Measurements from ENCODE around the gene KLK3.
A peak's percentile ranks its signal among the peaks of the same experiment; 100 is the strongest.

Gene KLK3

GRCh38 chr19:50908336-50908735, 53.6 kb downstream of the KLK3 start:
- H3K27ac ChIP-seq (ENCODE audit: low read depth, low read length), result no peak overlapping the region
- H2BK15ac ChIP-seq (replicated peaks; ENCODE audit: low read depth), result no peak overlapping the region
- H3K4me2 ChIP-seq (ENCODE audit: low read length), result no peak overlapping the region
- H3K79me2 ChIP-seq (ENCODE audit: control insufficient read depth, insufficient read depth, low read length), result no peaks in the 10 kb centered on the region
- peaks cover 17% of the 10 kb centered on the region for H3K27me3 ChIP-seq (ENCODE audit: insufficient read depth, low read length, poor library complexity)
- DNase-seq, result no peak
- H2AK5ac ChIP-seq (ENCODE audit: low read length), result no peak overlapping the region
- no peak overlapping the region for H2BK5ac ChIP-seq (ENCODE audit: low read length)
- H4K5ac ChIP-seq (ENCODE audit: low read length), result no peak overlapping the region
- no peak overlapping the region for H3K4me3 ChIP-seq (ENCODE audit: low read length)
- WGBS (ENCODE audit: extremely low coverage, insufficient coverage, low lambda C conversion rate), result no CpG with 5 or more reads among the region's 25 CpGs
- H3K4ac ChIP-seq (ENCODE audit: low read depth, low read length), result no peak overlapping the region
- no peak overlapping the region for H3K23ac ChIP-seq (ENCODE audit: low read length)
- H4K8ac ChIP-seq (ENCODE audit: low read depth, low read length), result no peak overlapping the region
- no peak overlapping the region for H2BK120ac ChIP-seq (ENCODE audit: low read depth, low read length)
- no peaks in the 10 kb centered on the region for H3K79me1 ChIP-seq (ENCODE audit: low read length)
- no peaks in the 10 kb centered on the region for H3K4me1 ChIP-seq (ENCODE audit: control insufficient read depth, low read depth, low read length)
- H3K56ac ChIP-seq (ENCODE audit: low read length), result peak overlapping the region; percentile 25
- H3K36me3 ChIP-seq (ENCODE audit: control insufficient read depth, insufficient read depth, low read length), result no peaks in the 10 kb centered on the region
- H3K9ac ChIP-seq (ENCODE audit: low read length), result no peak overlapping the region
- H3K18ac ChIP-seq (ENCODE audit: low read length), result no peak overlapping the region

- DNase-seq, result peak; percentile 97
- peak overlapping the region; percentile 50 for H3K9ac ChIP-seq (ENCODE audit: low read length)
- H3K4me2 ChIP-seq (ENCODE audit: low read length), result peak overlapping the region; percentile 74
- no peak overlapping the region for H3K18ac ChIP-seq (ENCODE audit: low read length)
- no peaks in the 10 kb centered on the region for H3K79me1 ChIP-seq (ENCODE audit: low read length)
- no peak overlapping the region for H3K4ac ChIP-seq (ENCODE audit: low read depth, low read length)
- peaks cover 17% of the 10 kb centered on the region for H3K27me3 ChIP-seq (ENCODE audit: insufficient read depth, low read length, poor library complexity)
- no peak overlapping the region for H3K27ac ChIP-seq (ENCODE audit: low read depth, low read length)
- no CpG with 5 or more reads among the region's 36 CpGs for WGBS (ENCODE audit: extremely low coverage, insufficient coverage, low lambda C conversion rate)
- peak overlapping the region; percentile 73 for H3K56ac ChIP-seq (ENCODE audit: low read length)
- no peaks in the 10 kb centered on the region for H3K36me3 ChIP-seq (ENCODE audit: control insufficient read depth, insufficient read depth, low read length)
- H3K4me3 ChIP-seq (ENCODE audit: low read length), result peak overlapping the region; percentile 36
- H4K5ac ChIP-seq (ENCODE audit: low read length), result no peak overlapping the region
- H2BK120ac ChIP-seq (ENCODE audit: low read depth, low read length), result no peak overlapping the region
- no peaks in the 10 kb centered on the region for H3K4me1 ChIP-seq (ENCODE audit: control insufficient read depth, low read depth, low read length)
- no peak overlapping the region for H2BK15ac ChIP-seq (replicated peaks; ENCODE audit: low read depth)
- H2AK5ac ChIP-seq (ENCODE audit: low read length), result no peak overlapping the region
- no peak overlapping the region for H3K23ac ChIP-seq (ENCODE audit: low read length)
- H4K8ac ChIP-seq (ENCODE audit: low read depth, low read length), result no peak overlapping the region
- H3K79me2 ChIP-seq (ENCODE audit: control insufficient read depth, insufficient read depth, low read length), result no peaks in the 10 kb centered on the region
- H2BK5ac ChIP-seq (ENCODE audit: low read length), result no peak overlapping the region
Observed at GRCh38 chr19:50909240-50910070, 54.7 kb downstream of the KLK3 start.

Measured in mesendoderm (in vitro differentiated cells).